GM18867 (cell line): ENCODE data around the gene LGMN.
"Not testable (repeated sequence)": the region's sequence is repeated elsewhere in the genome, so short reads cannot be mapped to it uniquely, and the experiment has no call there.

Experiments
- ATAC-seq: cut with Tn5 transposase; IDR thresholded peaks from one replicate; pipeline ENCODE4 v1.9.1; 2021; ENCODE audit warnings: mild to moderate bottlenecking, moderate library complexity; ENCODE audit not compliant: unreplicated experiment

Gene LGMN

DNA sequence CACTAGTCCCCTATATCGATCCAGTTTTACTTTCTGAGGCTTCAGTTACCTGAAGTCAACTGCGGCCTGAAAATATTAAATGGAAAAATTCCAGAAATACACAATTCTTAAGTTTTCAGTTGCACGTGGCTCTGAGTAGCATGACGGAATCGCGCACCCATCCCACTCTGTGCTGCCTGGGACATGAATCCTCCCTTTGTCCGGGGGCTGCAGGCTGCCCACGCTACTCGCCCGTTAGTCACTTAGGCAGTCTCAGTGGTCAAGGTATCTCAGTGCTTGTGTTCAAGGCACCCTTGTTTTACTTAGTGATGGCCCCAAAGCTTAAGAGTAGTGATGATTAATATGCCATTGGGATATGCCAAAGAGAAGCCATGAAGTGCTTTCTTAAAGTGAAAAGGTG lies 46.6 kb downstream of the LGMN start:
- no peak for ATAC-seq

DNA sequence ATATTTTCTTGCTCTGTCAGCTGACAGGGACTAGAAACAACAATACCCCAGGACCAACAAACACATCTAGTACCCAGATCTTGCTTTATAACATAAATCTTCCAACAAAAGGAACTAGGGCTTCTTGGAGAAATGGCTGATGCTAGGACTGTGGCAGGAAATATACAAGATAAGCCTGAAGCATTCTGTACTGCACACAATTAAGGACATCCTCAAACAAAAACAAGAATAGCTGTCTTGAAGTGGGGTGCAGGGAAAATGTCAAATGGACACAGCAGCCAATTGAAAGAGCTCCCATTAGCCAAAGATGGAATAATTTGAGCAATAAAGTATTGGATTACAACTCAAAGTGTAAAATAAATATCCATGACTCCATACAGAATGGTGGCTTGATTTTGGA lies 50.0 kb downstream of the LGMN start:
- no peak for ATAC-seq

DNA sequence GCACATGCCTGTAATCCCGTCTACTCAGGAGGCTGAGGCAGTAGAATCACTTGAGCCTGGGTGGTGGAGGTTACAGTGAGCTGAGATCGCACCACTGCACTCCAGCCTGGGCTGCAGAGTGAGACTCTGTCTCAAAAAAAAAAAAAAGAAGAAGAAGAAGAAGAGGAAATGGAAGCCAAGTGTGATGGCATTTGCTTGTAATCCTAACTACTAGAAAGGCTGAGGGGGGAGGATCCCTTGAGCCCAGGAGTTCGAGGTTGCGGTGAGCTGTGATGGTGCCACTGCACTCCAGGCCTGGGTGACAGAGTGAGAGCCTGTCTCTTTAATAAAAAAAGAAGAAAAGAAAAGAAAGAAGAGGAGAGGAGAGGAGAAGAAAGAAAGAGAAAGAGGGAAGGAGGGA lies 52.1 kb downstream of the LGMN start:
- ATAC-seq, result no peak

DNA sequence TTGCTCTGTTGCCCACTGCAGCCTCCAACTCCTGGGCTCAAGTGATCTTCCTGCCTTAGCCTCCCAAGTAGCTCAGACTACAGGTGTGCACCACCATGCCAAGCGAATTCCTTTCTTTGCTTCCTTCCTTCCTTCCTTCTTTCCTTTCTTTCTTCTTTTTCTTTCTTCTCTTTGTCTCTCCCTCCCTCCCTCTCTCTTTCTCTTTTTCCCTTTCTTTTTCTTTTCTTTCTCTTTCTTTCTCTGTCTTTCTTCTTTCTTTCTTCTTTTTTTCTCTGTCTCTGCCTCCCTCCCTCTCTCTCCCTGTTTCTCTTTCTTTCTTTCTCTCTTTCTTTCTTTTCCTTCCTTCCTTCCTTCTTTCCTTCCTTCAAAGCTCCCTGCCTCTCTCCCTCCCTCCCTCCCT lies 52.9 kb downstream of the LGMN start:
- no peak for ATAC-seq

DNA sequence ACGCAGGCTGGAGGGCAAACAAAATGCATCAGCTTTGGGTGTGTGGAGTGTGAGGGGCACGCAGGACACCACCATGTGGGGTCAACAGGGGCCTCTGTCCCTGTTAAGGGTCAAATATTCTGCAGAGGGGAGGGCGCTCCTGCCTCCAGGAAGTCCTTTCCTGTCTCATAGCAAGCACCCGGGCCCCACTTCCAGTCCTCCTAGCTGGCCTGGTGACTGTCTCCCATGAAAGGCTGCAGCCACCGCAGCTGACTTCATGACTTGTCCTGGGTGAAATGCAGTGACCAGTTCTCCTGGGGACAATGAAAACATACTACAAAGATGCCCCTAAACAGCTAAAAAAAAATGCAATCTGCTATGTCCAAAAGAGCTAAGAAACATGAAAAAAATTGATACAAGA lies 53.6 kb downstream of the LGMN start:
- no peak for ATAC-seq

DNA sequence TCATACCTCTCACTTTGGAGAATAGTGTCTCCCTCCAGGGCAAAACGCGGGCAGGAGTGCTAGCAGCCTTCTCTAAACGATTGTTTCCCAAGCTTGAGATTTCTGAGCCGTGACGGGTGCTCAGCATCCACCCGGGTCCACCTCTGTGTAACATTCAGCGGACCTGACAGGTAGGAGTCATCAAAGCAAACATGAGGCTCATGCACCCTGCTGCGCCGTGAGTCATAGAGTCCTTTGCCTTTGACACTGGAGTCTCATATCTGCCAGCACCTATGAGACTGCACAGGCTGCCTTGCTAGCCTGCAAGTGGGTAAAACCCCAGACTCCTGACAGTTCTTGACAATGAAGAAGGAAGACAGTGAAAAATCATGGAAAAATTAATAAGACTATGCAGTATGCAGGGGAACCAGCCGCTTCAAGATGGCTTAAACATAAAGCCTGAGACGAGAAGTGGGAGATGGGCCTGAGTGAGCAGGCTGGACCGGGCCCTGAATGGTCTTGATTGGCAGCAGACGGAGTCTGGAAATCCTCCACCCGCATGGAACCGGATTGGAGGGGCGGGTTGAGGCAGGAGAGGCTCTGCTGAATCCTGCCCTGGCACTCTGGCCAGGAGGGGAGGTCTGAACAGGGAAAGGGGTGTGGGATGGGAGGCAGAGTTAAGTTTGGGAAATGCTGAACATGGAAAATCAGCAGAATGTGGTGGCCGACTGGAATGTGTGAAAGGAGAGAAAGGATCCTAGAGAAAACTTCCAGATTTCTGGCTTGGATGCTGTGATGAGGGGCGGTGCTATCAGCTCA lies 54.2 kb downstream of the LGMN start:
- no peak for ATAC-seq

DNA sequence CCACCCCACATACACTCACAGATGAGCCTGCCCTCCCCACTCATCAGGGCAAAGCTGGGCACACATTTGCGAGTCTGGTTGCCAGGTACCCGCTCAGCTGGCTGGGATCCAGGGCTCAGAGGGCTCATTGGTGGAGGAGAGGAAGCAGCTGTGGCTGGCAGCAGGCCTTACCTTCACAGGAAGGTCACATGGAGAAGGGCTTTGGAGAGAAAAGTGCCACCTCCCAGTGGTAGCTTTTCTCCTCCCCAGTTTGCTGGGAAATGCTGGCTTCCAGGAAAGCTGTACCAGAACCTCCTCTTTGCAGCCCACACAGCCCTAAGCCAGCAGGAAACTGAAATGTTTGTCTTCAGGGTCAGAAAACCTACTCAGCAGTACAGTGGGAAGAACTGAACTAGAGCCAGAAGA lies 55.6 kb downstream of the LGMN start:
- no peak for ATAC-seq

DNA sequence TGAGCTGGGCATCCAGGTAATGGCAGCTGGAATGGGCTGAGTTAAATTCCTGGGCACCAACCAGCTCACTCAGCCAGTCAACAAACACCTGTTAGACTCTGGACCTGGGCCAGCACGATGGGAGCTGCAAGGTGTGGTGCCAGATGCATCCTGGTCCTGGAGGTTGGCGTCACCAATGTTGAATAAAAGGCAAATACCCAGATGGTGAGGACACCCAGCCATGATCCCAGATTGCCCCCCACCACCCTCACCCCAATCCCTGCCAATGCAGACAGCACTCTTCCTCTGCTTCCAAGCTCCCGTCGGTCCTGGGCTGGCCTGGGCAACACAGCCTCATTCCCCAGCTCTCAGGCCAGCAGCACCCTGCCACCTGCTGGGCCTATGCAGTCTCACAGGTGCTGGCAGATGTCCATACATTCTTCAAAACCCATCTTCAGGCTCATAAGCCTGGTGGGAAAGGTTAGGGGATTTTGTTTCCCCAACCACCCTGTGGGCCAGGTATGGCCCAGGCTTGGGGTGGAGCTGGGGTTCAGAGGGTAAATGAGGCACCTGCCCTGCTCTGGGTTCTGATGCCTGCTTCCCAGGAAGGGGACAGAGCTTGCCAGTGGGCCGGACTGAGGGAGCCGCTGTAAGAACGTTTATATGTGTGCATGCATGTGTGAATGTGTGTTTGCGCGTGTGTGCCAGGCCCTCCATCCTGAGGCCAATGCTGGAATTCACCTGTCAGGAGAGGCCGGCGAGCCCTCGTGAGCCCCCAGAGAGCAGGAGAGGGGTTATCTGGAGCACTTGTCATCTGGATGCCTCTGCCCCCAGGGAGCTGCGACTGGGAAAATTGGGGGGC lies 58.0 kb downstream of the LGMN start:
- no peak for ATAC-seq

DNA sequence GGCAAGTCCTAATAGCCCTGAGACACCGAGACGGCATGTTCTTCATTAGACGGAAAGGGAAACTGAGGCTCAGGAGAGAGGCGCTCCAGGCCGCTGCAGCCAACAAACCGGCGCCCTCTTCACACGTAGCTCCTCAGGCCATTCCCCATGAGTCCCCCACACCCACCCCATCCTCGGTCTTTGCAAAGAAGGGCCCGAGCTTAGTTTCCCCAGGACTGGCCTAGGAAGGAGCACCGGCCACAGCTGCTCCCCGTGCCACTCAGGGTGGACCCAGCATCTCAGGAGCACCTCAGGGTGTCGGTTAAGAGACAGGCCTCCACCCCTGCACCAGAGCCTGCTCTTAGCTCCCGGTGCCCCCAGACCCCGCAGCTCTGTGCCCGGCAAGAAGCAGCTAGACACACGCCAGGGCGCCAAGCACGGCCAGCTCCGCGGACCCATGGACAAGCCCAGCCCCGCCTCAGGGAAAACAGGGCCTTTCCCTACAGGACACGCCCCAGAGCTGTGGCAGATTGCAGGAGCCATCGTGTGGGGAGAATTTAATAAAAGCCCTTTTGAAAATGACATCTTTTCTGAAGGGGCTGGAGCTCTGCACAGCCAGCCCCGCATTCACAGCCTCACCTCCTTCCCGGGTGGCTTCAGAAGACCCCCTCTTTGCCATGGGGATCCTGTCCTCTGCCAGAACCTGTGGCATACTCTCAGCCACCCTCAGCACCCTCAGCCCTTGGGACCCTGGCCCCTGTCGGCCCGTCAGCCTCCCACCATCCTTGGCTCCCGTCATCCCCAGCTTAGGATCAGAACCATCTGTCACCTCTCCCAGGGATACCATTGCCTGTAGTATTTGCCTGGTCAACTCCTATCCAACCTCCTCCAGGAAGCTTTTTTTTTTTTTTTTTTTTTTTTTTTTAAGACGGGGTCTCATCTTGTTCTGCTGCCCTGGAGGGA lies 59.7 kb downstream of the LGMN start:
- no peak for ATAC-seq

DNA sequence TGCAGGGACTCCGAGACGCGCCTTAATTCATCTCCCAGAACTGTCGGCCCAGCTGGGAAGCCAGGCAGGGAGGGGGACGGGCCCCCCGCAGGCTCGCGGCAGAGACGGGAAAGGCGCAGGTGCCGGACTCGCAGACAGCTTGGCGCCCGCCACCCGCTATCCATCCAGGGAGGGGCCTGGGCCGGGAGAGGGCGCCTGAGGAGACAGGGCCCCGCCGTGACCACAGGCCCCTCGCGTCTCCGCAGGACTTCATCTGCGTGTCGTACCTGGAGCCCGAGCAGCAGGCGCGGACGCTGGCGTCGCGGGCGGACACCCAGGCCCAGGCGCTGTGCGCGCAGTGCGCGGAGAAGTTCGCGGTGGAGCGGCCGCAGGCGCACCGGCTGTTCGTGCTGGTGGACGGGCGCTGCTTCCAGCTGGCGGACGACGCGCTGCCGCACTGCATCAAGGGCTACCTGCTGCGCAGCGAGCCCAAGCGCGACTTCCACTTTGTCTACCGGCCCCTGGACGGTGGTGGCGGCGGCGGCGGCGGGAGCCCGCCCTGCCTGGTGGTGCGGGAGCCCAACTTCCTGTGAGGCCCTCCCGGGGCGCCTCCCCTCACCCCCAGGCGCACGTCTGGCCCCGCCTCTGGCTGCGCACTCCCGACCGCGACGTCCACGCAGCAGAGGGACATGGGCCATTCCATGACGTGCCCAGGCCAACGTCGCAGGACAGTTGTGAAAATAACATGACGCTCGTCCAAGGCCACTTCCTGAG lies 60.6 kb downstream of the LGMN start:
- ATAC-seq, result no peak

DNA sequence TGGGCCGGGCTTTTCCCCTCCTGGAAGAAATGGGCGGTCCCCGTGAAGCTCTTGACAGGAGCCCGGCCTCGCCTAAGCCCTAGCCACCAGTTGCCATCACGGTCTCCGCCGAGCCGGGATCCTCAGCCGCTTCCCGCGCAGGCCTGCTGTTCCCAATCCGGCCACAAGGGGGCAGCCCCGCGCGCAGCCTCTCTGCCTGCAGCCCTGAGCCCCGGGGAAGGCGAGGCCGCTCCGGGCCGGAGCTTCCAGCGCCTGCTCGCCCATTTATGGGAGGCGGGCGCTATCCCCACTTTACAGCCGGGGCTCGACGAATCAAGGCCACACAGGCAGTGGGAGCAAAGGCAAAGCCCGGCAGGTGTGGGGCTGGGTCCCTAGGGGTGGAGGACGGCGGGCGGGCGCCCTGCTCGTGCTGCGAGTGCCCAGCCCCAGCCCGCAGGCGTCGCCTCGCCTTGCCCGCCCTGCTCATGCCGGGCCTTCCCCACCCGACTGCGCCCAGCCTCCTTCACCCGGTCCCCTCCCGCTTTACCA lies 61.5 kb downstream of the LGMN start:
- ATAC-seq, result peak; percentile 63

DNA sequence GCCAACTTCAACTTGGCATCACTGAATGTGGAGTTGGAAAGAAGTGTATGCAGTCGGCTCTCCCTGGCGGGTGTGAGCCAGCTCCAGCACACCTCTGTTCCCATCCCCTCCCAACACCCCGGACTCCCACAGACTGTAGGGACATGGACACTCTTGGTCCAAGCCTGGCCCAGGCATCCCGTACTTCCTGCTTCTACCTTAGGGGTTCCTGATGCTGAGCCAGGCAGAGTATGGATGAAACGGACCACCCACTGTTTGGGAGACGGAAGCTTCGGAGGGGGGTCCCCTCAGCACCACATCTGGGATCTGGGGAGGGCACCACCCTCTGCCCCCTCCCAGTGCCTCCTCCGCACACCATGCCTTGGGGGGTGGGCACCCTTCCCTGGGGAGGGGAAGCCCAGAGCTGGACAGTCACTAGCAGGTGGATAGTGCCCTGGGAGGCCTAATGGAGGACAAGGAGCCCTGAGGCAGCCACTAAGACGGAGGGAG lies 62.0 kb downstream of the LGMN start:
- ATAC-seq, result no peak

DNA sequence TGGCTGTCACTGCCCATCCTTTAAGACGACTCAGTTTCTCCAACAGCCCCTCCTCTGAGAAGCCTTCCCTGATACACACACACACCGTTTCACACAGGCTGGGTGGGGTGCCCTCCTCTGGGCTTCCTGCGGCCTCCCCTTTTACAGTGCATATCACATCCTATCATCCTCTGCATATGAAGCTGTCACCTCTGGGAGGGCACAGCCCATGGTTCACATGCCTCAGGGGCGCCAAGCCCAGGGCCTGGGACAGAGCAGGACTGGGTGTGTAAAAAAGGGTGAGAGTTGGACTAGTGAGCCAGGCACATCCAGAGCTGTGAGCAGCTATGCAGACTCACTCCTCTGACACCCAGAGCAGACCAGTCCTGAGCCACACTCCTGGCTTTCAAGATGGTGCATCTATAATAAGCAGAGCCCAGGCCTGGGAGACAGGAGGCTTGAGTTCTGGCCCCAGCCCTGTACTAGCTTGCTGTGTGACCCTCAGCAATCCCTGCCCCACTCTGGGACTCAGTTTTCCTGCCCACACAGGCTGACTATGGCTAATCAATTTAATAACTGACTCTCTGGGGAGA lies 62.6 kb downstream of the LGMN start:
- no peak for ATAC-seq

DNA sequence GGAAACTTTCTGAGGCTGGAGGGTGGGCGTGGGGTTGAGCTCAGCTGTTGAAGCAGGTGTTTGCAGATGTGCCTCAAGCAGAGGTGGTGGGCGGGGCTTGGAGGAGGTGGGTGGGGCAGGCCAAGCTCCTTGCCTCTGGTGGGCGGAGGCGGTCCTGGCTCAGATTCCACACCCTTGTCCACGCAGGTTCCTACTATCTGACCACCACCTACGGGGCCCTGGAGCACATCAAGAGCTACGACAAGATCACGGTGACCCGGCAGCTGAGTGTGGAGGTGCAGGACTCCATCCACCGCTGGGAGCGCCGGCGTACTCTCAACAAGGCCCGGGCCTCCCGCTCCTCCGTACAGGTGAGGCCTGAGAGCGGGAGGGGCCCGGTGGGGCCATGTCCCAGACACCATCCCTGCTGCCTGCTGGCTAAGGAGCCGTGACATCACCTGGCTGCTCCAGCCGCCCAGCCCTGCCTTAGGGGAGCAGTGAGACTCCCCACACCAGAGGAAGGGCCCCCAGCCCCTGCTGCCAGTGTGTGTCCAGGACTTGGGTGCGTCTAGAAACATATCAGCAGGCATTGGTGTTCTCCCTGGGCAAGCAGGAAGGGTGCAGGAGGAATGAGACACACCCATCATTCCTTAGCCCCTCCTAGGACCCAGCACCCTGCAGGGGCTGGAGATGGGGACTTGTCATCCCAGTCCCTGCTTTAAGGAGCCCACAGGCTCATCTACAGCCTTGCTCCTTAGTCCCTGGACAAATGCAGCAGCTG lies 63.4 kb downstream of the LGMN start:
- no peak for ATAC-seq

DNA sequence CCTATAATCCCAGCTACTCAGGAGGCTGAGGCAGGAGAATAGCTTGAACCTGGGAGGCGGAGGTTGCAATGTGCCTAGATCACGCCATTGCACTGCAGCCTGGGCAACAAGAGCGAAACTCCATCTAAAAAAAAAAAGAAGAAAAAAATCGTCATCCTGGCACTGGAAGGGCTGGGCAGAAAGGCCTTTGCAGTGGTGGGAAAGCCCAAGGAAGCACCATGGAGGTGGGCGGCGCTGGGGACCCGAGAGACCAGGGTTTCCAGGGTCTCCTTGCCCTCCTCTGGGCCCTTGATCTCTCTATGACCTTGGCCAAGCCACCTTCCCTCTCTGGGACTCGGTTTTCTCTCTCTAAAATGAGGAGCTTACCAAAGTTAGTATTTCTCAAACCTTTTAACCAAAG lies 65.4 kb downstream of the LGMN start:
- no peak for ATAC-seq

DNA sequence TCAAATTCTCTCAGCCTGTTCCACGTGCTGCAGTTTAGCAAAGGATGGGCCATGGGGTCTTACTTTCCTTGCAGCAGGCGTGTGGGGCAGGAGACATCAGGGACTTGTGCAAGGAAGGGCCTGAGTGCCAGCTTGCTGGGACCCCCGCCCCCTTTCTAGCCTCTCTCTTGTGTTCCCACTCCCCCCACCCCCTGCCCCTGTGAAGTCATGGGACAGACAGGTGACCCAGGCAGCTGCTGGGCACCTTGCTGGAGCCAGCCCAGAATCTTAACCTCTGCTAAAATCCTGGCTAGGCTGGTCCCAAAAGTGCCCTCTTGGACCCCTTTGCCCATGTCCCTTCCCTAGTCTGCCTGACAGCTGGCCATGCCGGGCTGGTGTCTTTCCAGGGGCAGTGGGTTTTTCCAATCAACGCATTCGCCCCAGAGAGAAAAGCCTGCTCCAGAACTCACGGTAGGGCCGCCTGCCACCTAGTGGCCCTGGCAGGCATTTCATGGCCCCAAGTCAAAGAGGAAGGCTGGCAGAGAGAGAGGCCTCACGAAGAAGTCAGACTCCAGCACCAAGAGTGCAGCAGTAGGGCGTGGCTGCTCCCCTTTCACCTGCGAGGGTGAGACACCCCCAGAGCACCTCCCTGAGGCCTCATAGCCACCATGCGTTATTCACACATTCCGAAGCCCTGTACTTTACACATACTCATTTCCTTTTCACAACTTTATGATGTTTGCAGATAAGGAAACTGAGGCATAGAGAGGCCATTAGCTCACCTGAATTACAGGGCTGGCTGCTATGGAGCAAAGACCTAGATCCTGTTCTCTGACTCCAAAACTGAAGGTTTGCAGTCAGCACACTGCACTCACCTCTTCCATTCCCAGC lies 67.4 kb downstream of the LGMN start:
- peak; percentile 33 for ATAC-seq

DNA sequence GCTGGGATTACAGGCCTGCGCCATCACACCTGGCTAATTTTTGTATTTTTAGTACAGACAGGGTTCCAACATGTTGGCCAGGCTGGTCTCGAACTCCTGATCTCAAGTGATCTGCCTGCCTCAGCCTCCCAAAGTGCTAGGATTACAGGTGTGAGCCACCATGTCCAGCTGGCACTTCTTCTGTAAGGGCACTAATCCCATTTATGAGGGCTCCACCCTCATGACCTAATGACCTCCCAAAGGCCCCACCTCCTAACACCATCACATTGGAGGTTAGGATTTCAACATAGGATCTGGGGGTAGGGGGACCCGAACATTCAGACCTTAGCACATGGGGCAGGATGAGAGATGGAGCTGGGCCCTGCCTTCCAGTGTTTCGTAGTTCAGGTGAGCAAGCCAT lies 68.1 kb downstream of the LGMN start:
- not testable (repeated sequence) for ATAC-seq

DNA sequence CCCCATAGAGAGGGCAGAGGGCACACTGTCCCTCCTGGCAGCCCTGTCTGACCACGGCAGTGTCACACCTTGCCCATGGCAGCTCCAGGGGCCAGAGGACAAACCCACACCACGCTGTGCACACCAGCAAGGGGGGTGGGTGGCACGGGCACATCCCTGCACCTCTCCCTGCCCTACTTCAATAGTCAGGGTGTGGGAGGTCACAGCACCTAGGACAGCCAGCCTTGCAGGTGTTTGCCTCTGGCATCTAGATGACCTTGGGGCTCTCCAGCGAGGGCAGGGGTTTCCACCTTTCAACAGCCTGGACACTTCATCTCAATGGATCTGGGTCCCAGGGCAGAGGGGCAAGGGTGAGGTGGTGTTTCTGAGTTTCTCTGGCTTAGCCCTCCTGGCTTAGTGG lies 69.2 kb downstream of the LGMN start:
- no peak for ATAC-seq
